Type B pancreatic cell (in vitro differentiated cells): Measurements from ENCODE around the gene HMCN2. TPM values are rescaled to one million over a fixed set of nuclear protein-coding genes. Genes with fewer than 3 reads are reported as not detected.
A peak's percentile ranks its signal among the peaks of the same experiment; 100 is the strongest.

Source experiments
- DNase-seq: peaks from one replicate; pipeline ENCODE4 v3.0.0; 2021; ENCODE audit warnings: mixed read lengths; ENCODE audit not compliant: unreplicated experiment; ENCODE audit errors: extremely low spot score
- H3K27ac Mint-ChIP-seq: 2 replicates; pipeline ENCODE4 v1.8.0; 2021; ENCODE audit warnings: mild to moderate bottlenecking, mixed read lengths
- H3K27me3 Mint-ChIP-seq: 2 replicates; pipeline ENCODE4 v1.8.0; 2021; ENCODE audit warnings: mixed read lengths
- H3K36me3 Mint-ChIP-seq: 2 replicates; pipeline ENCODE4 v1.8.0; 2021; ENCODE audit warnings: mixed read lengths
- H3K4me1 Mint-ChIP-seq: one replicate; pipeline ENCODE4 v1.8.0; 2021; ENCODE audit warnings: mixed read lengths; ENCODE audit not compliant: unreplicated experiment
- H3K4me3 Mint-ChIP-seq: 2 replicates; pipeline ENCODE4 v1.8.0; 2021; ENCODE audit warnings: mild to moderate bottlenecking, mixed read lengths
- H3K9me3 Mint-ChIP-seq: 2 replicates; pipeline ENCODE4 v1.8.0; 2021; ENCODE audit warnings: mixed read lengths
- CTCF ChIP-seq: fragments of 200-600 bp; sonication (generic); conservative IDR thresholded peaks from 2 replicates; pipeline ENCODE4 v1.5.0; 2021; ENCODE audit warnings: antibody characterized with exemption, mild to moderate bottlenecking
- total RNA-seq: library from RNA; stranded (reverse); gene quantifications from 2 replicates; pipeline ENCODE4 v1.2.1, GENCODE V29; 2021; ENCODE audit warnings: low replicate concordance

Gene HMCN2
- total RNA-seq, 1 donor from 2014 or later = 0.12 TPM

- Mint-ChIP-seq H3K27me3 (peaks cover 18% of the 10 kb centered on the region), H3K4me3 (no peak overlapping the region), H3K36me3 (no peaks in the 10 kb centered on the region), H3K27ac (no peak overlapping the region), H3K9me3 (no peaks in the 10 kb centered on the region), H3K4me1 (no peaks in the 10 kb centered on the region)
- no peak for DNase-seq
- TF ChIP-seq CTCF = no peak
Observed at GRCh38 chr9:130459151-130459550, 193.6 kb downstream of the HMCN2 start.

GRCh38 chr9:130459941-130460669, 194.5 kb downstream of the HMCN2 start:
- no peak overlapping the region for H3K27ac Mint-ChIP-seq
- no peak overlapping the region for H3K4me3 Mint-ChIP-seq
- TF ChIP-seq CTCF = no peak
- no peaks in the 10 kb centered on the region for H3K4me1 Mint-ChIP-seq
- H3K27me3 Mint-ChIP-seq = peaks cover 22% of the 10 kb centered on the region
- no peak for DNase-seq
- no peaks in the 10 kb centered on the region for H3K36me3 Mint-ChIP-seq
- H3K9me3 Mint-ChIP-seq = no peaks in the 10 kb centered on the region

- Mint-ChIP-seq H3K27me3 (peaks cover 22% of the 10 kb centered on the region), H3K9me3 (no peaks in the 10 kb centered on the region), H3K4me3 (no peak overlapping the region), H3K36me3 (no peaks in the 10 kb centered on the region), H3K27ac (no peak overlapping the region), H3K4me1 (no peaks in the 10 kb centered on the region)
- DNase-seq = no peak
- TF ChIP-seq CTCF = peak; percentile 99
Observed at GRCh38 chr9:130461218-130461630, 195.7 kb downstream of the HMCN2 start.

GRCh38 chr9:130461731-130462130, 196.2 kb downstream of the HMCN2 start:
- Mint-ChIP-seq H3K27ac (no peak overlapping the region), H3K9me3 (no peaks in the 10 kb centered on the region)

DNA sequence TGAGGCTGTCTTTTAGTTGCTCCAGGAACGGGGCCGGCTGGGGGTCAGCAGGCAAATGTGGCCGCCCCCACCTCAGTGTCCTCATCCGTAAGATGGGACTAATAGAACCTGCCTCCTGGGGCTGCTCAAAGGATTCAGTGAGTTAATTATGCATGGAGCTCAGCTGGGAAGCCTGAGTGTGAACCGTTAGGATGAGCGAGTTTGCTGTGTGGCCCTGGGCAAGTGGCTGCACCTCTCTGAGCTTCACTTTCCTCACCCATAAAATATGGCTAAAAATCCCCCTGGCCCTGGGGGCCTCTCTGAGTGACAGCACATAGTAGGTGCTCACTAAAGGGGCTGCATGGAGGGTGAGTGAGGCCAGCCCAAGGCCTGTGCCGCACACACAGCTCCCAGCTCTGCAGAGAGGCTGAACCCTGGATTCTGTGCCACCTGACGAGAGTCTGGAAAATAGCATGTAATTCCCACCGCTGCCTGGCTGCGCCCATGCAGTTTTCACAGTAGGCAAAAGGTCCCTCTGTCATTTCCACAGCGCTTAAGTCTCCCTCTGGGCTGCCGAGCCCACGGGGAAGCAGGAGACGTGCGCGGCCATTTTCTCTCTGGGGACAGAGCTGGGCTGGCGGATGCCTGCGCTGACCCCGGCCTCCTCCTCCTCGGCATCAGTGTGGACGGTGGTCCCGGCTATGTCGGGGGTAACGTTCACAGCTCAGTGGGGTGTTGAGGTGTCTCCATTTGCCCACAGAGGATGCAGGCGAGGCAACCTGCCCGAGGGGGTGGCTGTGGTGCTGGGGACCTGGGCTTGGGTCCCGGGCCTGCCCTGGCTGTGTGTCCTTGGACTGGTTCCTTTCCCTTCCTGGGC, 197.4 kb downstream of the HMCN2 start:
- no peaks in the 10 kb centered on the region for H3K9me3 Mint-ChIP-seq

More at GRCh38 chr9:130461731-130462130, 196.2 kb downstream of the HMCN2 start:
- Mint-ChIP-seq H3K4me3 (no peak overlapping the region), H3K27me3 (peaks cover 22% of the 10 kb centered on the region), H3K36me3 (no peaks in the 10 kb centered on the region), H3K4me1 (no peaks in the 10 kb centered on the region)
- TF ChIP-seq CTCF = no peak
- DNase-seq = no peak

More for the DNA sequence above, 197.4 kb downstream of the HMCN2 start:
- Mint-ChIP-seq H3K4me3 (no peak overlapping the region), H3K36me3 (no peaks in the 10 kb centered on the region), H3K27me3 (peaks cover 32% of the 10 kb centered on the region), H3K4me1 (peaks cover 10% of the 10 kb centered on the region), H3K27ac (no peak overlapping the region)
- DNase-seq = no peak
- peak; percentile 23 for TF ChIP-seq CTCF
